Gastrocnemius medialis (tissue), 4 donors: ENCODE data around the gene NEDD4L. TPM values are rescaled to one million over a fixed set of nuclear protein-coding genes. Genes with fewer than 3 reads are reported as not detected.

Experiments
- ATAC-seq, 2 donors: fragments of 150-250 bp; one replicate each; pipeline ENCODE4 v1.9.1; 2016
- DNase-seq, 2 donors: peaks; one replicate each; pipeline ENCODE4 v3.0.0-alpha.2; 2019
- H3K27ac ChIP-seq, 4 donors: fragments of 200-600 bp; sonication (generic); 1 replicate in 1 of 4; 2 replicates in 3 of 4; pipeline ENCODE4 v1.5.1; 2016 to 2018; ENCODE audit warnings: mild to moderate bottlenecking in 2 of 4, moderate library complexity in 1 of 4
- H3K27me3 ChIP-seq, 3 donors: fragments of 200-600 bp; sonication (generic) in 2 of 3; 1 replicate in 1 of 3; 2 replicates in 2 of 3; pipeline versions ENCODE4 v1.5.1 to v1.6.0; 2016 to 2019; ENCODE audit warnings: mild to moderate bottlenecking in 1 of 3, moderate library complexity in 1 of 3
- H3K36me3 ChIP-seq, 2 donors: fragments of 200-600 bp; sonication (generic) in 1 of 2; one replicate each; pipeline ENCODE4 v1.5.1; 2017 to 2018
- H3K4me1 ChIP-seq, 2 donors: fragments of 200-600 bp; sonication (generic) in 1 of 2; one replicate each; pipeline ENCODE4 v1.5.1; 2016 to 2017; ENCODE audit warnings: mild to moderate bottlenecking in 2 of 2
- H3K4me3 ChIP-seq, 4 donors: fragments of 200-600 bp; sonication (generic) in 3 of 4; 1 replicate in 1 of 4; 2 replicates in 3 of 4; pipeline ENCODE4 v1.5.1; 2016 to 2019; ENCODE audit warnings: mild to moderate bottlenecking in 2 of 4
- H3K9me3 ChIP-seq, 3 donors: fragments of 200-600 bp; sonication (generic) in 2 of 3; 1 replicate in 1 of 3; 2 replicates in 2 of 3; pipeline ENCODE4 v1.5.1; 2016 to 2019
- POLR2A ChIP-seq, 2 donors: fragments of 450-650 bp; IDR thresholded peaks; one replicate each; pipeline ENCODE4 v1.6.1; 2017; ENCODE audit warnings: antibody characterized with exemption in 2 of 2, mild to moderate bottlenecking in 2 of 2, moderate library complexity in 2 of 2
- in situ Hi-C, 4 donors: fragments of 200-750 bp; cut with MboI; loops; one replicate each; pipeline versions ENCODE4 v1.15.0 to v1.8.0; 2017; ENCODE audit warnings: low sequenced_read_pairs in 4 of 4
- intact Hi-C: fragments of 100-400 bp; cut with DNase I; formaldehyde crosslinking; loops from one replicate; pipeline ENCODE4 v1.15.1; 2023; ENCODE audit warnings: low total_unique reads
- total RNA-seq, 4 donors: library from RNA; depleted of rRNA; stranded (reverse); fragments of >200 nt; gene quantifications; one replicate each; pipeline versions ENCODE4 v1.1.0 to v1.2.3, GENCODE V29; 2016
- TF ChIP-seq, protein P1 (sequence below), 5 experiments: fragments of 450-650 bp in 3 of 5; fragments of 200-600 bp in 2 of 5; sonication (generic) in 2 of 5; IDR thresholded peaks in 4 of 5; conservative IDR thresholded peaks in 1 of 5; 1 replicate in 4 of 5; 2 replicates in 1 of 5; pipeline ENCODE4 v1.5.1; 2016 to 2019; ENCODE audit warnings: antibody characterized with exemption in 5 of 5, mild to moderate bottlenecking in 3 of 5, moderate library complexity in 3 of 5

Gene NEDD4L
- total RNA-seq, 4 donors from 2014 or later = 27.4 to 81.5 (median 51.5) TPM

DNA sequence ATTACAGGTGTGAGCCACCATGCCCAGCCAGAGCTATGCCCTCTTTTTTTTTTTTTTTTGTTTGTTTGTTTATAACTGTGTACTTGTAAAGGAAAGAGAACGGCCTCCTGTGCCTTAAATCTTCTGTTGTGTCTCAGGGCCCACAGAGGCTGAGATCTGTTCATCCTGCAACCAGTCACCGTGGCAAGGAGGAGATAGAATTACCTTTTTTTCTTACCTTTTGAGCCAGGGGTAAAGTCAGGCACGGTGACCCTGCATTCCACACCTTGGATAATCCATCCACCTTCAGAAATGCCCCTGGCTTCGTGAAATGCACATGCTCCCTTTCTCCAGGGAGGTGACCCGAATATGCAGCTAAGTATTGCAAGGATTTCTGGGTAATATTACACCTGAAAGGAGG is 12.8 kb downstream of the NEDD4L start:
- Histone ChIP-seq H3K4me3 (no peak overlapping the region), H3K4me1 (no peaks in the 10 kb centered on the region), H3K9me3 (no peaks in the 10 kb centered on the region), H3K27ac (no peak overlapping the region), H3K27me3 (no peaks in the 10 kb centered on the region), H3K36me3 (no peaks in the 10 kb centered on the region)
- TF ChIP-seq POLR2A (IDR thresholded peaks at IDR 0.05) = no peak
- TF ChIP-seq, protein P1, sequence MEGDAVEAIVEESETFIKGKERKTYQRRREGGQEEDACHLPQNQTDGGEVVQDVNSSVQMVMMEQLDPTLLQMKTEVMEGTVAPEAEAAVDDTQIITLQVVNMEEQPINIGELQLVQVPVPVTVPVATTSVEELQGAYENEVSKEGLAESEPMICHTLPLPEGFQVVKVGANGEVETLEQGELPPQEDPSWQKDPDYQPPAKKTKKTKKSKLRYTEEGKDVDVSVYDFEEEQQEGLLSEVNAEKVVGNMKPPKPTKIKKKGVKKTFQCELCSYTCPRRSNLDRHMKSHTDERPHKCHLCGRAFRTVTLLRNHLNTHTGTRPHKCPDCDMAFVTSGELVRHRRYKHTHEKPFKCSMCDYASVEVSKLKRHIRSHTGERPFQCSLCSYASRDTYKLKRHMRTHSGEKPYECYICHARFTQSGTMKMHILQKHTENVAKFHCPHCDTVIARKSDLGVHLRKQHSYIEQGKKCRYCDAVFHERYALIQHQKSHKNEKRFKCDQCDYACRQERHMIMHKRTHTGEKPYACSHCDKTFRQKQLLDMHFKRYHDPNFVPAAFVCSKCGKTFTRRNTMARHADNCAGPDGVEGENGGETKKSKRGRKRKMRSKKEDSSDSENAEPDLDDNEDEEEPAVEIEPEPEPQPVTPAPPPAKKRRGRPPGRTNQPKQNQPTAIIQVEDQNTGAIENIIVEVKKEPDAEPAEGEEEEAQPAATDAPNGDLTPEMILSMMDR (IDR thresholded peaks at IDR 0.05 in 4 of 5, conservative IDR thresholded peaks at IDR 0.05 in 1 of 5) = no peak
- intact Hi-C loops = no loop called here
- in situ Hi-C loops = no loop called here
- DNase-seq = no peak
- no peak for ATAC-seq

GRCh38 chr18:58057291-58057965 is 13.4 kb downstream of the NEDD4L start:
- no peak overlapping the region for H3K4me3 ChIP-seq
- H3K36me3 ChIP-seq = no peaks in the 10 kb centered on the region
- TF ChIP-seq, protein P1 (IDR thresholded peaks at IDR 0.05 in 4 of 5, conservative IDR thresholded peaks at IDR 0.05 in 1 of 5) = no peak
- TF ChIP-seq POLR2A (IDR thresholded peaks at IDR 0.05) = no peak
- no peaks in the 10 kb centered on the region for H3K4me1 ChIP-seq
- H3K27me3 ChIP-seq = no peaks in the 10 kb centered on the region
- in situ Hi-C loops = no loop called here
- intact Hi-C loops = no loop called here
- ATAC-seq (no peak), DNase-seq (no peak)
- H3K27ac ChIP-seq = no peak overlapping the region
- no peaks in the 10 kb centered on the region for H3K9me3 ChIP-seq

DNA sequence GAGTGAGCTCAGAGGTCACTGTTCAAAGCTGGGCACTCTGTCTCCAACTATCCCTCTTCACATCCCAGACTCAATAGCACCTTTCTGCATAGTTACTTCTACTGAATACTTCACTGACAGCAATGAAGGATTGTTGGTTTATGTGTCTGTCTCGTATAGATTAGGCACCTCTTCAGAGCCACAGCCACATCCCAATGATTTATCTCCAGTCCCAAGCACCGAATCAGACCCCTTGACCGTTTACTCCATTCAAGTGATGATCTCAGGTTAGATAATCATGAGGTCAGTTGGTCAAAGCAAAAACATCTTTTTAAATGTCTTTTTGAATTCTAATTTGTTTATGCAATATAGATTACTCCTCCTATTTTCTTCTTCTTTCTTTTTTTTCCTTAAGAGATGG is 14.7 kb downstream of the NEDD4L start:
- Histone ChIP-seq H3K4me1 (no peaks in the 10 kb centered on the region), H3K4me3 (no peak overlapping the region), H3K36me3 (no peaks in the 10 kb centered on the region), H3K9me3 (no peaks in the 10 kb centered on the region), H3K27ac (no peak overlapping the region), H3K27me3 (no peaks in the 10 kb centered on the region)
- in situ Hi-C loops = no loop called here
- no peak for DNase-seq
- no peak for ATAC-seq
- intact Hi-C loops = no loop called here
- TF ChIP-seq POLR2A (IDR thresholded peaks at IDR 0.05) = no peak
- TF ChIP-seq, protein P1 (IDR thresholded peaks at IDR 0.05 in 4 of 5, conservative IDR thresholded peaks at IDR 0.05 in 1 of 5) = no peak

- no peak for DNase-seq
- Histone ChIP-seq H3K9me3 (no peaks in the 10 kb centered on the region), H3K4me3 (no peak overlapping the region), H3K27ac (no peak overlapping the region), H3K4me1 (no peaks in the 10 kb centered on the region), H3K36me3 (no peaks in the 10 kb centered on the region), H3K27me3 (no peaks in the 10 kb centered on the region)
- intact Hi-C loops (no loop called here), in situ Hi-C loops (loop anchor here in 1 of 4 donors (5.0 kb wide), 1 partner anchor 47 kb away; no protein-coding TSS in a partner anchor)
- TF ChIP-seq, protein P1 (IDR thresholded peaks at IDR 0.05 in 4 of 5, conservative IDR thresholded peaks at IDR 0.05 in 1 of 5) = no peak
- no peak for TF ChIP-seq POLR2A (IDR thresholded peaks at IDR 0.05)
- ATAC-seq = no peak
Measured at GRCh38 chr18:58060254-58060653, 16.2 kb downstream of the NEDD4L start.

GRCh38 chr18:58061349-58061748 is 17.3 kb downstream of the NEDD4L start:
- Histone ChIP-seq H3K27me3 (no peaks in the 10 kb centered on the region), H3K4me1 (no peaks in the 10 kb centered on the region), H3K27ac (no peak overlapping the region), H3K36me3 (no peaks in the 10 kb centered on the region), H3K4me3 (no peak overlapping the region), H3K9me3 (no peaks in the 10 kb centered on the region)
- DNase-seq (no peak), ATAC-seq (no peak)
- in situ Hi-C loops = loop anchor here in 1 of 4 donors (5.0 kb wide), 1 partner anchor 46 kb away; no protein-coding TSS in a partner anchor
- intact Hi-C loops = no loop called here
- TF ChIP-seq, protein P1 (IDR thresholded peaks at IDR 0.05 in 4 of 5, conservative IDR thresholded peaks at IDR 0.05 in 1 of 5) = no peak
- no peak for TF ChIP-seq POLR2A (IDR thresholded peaks at IDR 0.05)
